Kidney tubule cell (primary cell): ENCODE measurements around the gene TNFRSF1A.

ENCODE experiments used
- DNase-seq: peaks from one replicate; pipeline ENCODE4 v3.0.0-alpha.2; 2018; ENCODE audit warnings: low spot score

The TNFRSF1A gene

DNA sequence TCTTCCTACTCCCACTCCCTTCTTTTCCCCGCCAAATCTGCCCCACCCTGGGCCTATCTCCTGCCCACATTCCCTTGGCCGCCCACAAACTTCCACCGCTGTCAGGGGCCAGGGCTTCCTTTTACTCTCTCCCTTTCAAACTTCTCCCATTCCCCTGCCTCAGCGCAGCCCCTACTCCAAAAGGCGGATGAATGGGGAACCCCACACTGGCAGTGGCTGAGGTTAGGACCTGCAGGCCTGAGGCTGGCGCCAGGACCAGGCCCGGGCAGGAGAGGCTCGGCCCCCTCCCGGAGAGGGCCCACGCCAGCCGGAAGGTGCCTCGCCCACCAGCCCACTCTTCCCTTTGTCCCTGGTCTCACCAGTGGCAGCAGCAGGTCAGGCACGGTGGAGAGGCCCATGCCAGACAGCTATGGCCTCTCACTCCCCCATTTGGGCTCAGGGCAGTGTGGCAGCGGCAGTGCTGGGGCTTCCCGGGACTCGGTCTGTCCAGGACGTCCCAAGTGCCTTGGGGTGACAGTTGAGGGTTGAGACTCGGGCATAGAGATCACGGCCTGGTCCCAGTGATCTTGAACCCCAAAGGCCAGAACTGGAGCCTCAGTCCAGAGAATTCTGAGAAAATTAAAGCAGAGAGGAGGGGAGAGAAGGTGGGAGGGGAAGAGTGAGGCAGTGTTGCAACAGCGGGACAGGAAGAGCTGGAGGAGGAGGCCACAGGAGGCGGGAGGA is at the start of gene TNFRSF1A:
Gene TNFRSF1A (minus strand): TSS at position 660 of the 723 bp plus-strand sequence. CDS start 262 bp downstream, at position 398.
- DNase-seq, result peak; percentile 73

DNA sequence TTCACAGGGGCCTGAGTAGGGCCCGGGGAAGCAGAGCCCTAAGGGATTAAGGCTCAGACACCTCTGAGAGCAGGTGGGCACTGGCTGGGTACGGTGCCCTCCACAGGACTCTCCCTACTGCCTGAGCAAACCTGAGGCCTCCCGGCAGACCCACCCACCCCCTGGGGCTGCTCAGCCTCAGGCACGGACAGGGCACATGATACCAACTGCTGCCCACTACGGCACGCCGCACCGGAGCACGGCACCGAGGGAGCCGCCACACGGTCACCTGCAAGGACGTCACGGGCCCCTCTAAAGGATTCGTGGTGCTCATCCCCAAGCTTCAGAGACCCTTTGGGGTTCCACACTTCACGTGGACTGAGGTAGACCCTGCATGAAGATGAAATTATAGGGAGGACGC is 49.1 kb upstream of the TNFRSF1A start:
- DNase-seq, result no peak

DNA sequence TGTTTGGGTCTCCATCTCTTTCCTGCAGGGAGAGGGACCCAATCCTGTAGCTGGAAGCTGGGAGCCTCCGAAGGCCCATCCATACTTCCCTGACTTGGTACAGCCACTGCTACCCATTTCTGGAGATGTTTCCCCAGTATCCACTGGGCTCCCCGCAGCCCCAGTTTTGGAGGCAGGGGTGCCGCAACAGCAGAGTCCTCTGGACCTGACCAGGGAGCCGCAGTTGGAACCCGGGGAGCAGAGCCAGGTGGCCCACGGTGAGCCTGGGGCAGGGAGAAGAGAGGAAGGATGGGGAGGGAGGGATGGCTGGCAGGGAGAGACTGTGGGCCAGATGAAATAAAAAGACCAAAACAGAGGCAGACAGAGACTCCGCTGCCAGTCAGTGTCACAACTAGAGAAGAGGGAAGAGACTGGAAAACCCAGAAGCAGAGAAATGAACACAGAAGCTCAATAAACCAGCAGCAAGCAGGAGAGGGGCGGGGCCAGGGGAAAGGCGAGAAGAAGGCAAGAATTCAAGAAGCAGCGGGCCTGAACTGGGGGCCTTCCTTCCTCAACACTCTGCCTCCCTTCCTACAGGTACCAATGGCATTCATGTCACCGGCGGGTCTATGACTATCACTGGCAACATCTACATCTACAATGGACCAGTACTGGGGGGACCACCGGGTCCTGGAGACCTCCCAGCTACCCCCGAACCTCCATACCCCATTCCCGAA is 48.4 kb upstream of the TNFRSF1A start:
- no peak for DNase-seq

DNA sequence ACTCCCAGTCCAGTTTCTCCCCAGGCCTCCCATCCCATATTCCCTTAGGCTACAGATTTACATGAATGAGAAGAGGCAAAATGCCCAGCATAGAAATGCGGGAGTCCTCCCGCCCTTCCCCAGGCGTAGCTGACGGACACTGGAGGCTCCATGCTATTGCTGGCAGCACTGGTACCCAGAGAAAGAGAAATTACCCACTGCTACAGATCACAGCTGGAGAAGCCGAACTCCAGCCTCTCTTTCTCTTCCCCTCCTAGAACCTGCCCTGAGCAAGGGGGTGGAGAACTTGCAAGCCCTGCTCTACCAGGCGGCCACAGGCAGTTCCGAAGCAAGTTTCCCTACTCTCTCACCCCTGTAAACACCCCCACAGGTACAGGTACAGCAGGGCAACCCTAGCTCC is 45.7 kb upstream of the TNFRSF1A start:
- no peak for DNase-seq

DNA sequence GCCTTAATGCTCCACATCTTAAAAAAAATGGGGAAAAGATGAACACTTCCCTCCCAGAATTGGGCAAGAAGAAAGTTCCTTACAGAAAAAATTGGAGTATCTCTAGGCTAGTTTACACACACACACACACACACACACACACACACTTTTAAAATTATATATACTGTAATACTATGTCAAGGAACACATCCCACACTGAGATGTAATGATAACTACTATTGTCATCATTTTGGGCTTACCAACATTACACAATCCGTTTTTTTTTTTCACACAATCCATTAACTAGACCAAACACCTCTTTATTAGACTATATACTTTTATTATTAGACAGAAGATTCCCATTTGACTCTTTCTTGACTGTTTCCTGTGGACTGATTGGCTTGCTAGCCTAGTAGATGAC is 44.6 kb upstream of the TNFRSF1A start:
- DNase-seq, result no peak

DNA sequence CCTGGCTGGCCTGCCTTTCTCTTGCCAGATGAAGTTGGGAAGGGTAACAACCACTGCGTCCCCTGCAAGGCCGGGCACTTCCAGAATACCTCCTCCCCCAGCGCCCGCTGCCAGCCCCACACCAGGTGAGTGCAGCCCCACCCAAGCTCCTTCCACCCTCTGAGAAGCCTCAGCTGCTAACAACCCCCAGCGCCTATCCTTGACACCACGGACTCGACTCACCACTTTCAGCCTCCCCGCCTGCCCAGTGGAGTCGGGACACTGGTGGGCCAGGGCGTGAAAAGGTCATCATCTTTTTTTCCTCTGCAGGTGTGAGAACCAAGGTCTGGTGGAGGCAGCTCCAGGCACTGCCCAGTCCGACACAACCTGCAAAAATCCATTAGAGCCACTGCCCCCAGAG is 44.2 kb upstream of the TNFRSF1A start:
- no peak for DNase-seq

DNA sequence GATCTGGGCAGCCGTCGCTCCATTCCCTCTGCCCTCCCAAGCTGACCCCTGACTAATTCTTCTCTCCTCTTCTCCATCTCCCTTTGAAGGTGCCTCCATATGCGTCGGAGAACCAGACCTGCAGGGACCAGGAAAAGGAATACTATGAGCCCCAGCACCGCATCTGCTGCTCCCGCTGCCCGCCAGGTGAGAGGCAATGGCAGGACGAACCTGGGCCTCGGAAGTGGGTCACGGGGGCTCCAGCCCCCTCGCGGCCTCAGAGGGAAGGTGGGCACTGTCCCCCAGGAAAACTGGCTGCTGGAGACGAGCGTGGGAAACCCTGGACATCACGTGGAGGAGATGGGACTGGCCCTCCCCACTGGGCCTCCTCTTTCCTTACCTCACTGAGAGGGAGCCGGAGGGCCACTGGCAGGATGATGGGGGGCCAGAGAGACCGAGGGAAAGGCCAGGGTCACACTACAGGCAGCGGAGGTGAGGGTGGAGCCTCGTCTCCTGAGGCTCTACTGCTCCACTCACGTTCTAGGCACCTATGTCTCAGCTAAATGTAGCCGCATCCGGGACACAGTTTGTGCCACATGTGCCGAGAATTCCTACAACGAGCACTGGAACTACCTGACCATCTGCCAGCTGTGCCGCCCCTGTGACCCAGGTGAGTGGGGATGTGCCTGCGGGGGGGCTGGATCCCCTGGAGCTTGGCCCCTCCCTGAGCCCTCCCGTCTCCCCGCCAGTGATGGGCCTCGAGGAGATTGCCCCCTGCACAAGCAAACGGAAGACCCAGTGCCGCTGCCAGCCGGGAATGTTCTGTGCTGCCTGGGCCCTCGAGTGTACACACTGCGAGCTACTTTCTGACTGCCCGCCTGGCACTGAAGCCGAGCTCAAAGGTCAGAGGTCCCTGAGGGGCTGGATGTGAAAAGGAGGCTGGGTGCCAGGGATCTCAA is 42.9 kb upstream of the TNFRSF1A start:
- DNase-seq, result no peak

DNA sequence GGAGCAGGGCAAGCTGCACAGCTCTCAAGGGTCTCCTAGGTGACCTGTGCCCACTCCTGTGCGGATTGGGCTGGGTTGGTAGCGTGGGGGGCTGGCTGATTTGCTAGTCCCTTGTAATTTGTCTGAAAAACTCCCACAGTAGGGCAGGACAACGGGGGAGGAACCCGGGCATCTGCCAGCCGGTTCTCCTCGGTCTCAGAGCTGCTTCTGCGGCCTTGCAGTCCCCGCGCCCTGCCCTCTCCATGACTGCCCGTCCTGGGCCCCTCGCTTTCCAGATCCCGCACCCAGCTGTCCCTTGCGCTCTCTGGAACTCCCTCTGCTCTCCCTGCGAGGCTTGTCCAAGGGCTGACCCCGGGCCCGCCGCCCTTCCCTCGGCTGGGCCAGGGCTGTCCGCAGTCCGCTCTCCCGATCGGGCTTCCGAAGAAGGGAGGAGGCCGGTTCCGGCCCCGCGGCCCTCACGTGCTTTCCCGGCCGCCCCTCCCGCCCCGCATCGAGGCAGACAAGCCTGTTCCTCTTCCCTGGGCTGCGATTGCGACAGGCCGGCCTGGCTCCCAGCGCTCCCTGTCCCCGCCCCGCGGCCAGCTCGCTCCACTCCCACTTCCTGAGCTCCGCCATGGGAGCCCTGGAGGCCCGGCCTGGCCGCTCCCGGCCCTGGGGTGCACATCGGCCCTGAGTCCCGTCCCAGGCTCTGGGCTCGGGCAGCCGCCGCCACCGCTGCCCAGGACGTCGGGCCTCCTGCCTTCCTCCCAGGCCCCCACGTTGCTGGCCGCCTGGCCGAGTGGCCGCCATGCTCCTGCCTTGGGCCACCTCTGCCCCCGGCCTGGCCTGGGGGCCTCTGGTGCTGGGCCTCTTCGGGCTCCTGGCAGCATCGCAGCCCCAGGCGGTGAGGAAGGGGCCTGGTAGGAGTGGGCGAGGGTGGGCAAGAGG is 42.0 kb upstream of the TNFRSF1A start, which contains the start of gene LTBR:
Gene LTBR (plus strand): TSS at position 591 of the 927 bp plus-strand sequence. CDS start 197 bp downstream, at position 788.
- DNase-seq, result peak; percentile 89

DNA sequence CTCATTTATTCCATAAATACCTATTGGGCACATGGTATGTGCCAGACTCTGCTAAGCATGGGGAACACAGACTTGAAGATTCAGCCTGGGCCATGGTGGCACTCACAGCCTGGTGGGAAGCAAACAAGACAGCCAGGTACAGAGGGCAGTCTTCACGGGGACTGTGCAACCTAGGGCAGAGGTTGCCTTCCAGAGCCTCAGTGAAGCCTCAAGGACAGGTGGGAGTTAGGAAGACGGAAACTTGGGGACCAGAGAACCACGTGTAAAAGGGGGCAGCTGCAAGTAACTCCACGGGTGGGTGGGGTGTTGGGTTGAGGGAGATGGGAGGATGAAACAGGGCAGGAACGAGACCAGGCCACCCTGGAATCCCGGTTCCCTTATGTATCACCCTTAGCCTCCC is 41.1 kb upstream of the TNFRSF1A start:
- DNase-seq, result no peak

DNA sequence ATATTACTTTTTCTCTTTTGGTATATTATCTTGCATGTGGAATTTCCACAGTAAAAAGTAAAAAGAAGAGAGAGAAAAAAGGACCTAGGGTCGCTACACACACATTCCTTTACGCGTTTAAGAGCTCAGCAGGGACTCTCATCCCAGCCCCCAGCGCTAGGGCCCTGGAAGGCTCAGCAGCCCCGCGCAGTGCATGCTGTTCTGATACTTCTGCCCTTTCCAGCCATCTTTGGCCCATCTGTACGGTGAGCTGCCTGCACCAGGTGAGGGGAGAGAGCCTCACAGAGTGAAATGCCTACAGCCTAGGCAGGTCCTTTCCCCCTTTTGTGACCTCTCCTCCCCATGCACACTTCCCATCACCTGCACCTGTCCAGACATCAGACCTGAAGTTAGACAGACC is 40.5 kb upstream of the TNFRSF1A start:
- no peak for DNase-seq

DNA sequence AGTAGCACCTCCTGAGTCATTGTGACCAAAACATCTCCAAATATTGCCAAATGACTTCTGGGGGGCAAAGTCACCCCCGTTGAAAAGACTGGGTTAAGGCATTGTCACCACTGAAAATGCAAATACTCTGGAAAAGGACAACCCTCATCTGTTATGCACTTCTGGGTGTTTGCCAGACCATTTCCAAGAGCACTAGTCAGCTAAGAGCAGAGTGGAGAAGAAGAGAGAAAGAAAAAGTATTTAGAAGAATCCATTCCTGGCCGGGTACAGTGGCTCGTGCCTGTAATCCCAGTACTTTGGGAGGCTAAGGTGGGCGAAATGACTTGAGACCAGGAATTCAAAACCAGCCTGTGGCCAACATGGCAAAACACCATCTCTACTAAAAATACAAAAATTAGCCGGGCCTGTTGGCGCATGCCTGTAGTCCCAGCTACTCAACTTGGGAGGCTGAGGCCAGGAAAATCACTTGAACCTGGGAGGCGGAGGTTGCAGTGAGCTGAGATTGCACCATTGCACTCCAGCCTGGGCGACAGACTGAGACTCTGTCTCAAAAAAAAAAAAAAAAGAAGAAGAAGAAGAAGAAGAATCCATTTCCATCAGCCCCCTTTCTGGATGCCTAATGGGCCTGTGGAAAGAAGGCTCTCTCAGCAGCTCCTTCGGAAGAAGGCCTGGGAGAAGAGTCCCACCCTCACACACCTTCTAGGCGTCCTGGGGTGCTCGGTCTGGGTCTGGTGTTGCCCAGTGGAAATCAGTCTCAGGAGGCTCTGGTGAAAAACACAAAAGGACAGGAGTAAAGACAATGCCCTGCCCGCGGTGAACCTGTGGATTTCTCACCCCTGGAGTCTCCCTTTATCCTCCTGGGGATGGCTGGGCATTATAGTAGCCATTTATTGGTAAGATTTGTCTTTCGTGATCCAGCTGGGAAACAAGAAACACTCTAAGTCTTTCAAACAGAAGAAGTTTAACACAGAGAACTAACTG is 38.6 kb upstream of the TNFRSF1A start:
- DNase-seq, result no peak

DNA sequence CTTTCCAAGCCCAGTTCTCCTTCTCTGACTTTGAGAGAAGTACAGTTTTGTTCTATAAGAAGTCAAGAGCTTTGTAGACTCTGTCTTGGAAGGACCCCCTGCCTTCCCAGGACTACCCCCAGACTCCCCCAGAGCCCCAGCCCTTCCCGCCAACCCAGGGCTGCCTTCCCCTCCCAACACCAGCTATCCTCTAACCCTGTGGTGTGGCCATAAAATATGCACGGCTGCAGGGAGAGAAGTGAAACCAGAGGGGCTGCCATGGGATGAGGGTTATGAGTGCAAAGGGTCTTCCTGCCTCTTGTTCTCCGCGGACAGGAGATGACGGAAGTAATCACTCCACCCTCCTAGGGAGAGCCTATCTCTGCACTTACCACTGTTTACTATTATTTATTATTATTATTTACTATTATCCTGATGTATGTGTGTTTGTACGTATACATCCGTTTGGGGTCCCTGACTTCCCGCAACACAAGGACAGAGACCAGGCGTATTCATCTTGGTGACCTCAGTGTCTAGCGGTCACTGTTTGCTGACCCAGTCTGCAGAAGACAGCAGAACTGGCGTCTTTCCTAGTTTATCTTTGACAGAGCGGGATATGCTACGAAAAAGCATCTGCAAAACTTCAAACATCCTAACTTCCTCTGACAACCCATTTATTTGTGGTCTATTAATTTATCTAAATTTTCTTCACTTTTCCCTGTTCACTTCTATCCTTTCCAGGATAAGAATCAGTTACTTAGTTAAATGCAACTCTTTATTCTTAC is 37.0 kb upstream of the TNFRSF1A start:
- DNase-seq, result no peak

DNA sequence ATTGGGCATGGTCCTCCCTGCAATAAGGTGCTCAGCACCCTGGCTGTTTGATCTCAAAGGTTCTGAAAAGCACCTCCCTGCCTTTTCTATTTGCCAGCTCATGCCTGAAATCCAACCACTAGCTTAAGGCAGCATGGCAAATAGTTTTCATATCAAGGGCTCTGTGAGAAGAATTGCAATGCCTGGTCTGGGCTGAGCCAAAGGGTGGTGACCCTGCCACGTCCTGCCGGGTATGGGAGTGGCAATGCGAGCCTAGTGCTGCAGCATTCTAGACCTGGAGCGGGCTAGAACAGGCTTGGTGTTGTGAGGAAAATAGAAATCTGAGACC is 35.8 kb upstream of the TNFRSF1A start:
- DNase-seq, result peak; percentile 52

DNA sequence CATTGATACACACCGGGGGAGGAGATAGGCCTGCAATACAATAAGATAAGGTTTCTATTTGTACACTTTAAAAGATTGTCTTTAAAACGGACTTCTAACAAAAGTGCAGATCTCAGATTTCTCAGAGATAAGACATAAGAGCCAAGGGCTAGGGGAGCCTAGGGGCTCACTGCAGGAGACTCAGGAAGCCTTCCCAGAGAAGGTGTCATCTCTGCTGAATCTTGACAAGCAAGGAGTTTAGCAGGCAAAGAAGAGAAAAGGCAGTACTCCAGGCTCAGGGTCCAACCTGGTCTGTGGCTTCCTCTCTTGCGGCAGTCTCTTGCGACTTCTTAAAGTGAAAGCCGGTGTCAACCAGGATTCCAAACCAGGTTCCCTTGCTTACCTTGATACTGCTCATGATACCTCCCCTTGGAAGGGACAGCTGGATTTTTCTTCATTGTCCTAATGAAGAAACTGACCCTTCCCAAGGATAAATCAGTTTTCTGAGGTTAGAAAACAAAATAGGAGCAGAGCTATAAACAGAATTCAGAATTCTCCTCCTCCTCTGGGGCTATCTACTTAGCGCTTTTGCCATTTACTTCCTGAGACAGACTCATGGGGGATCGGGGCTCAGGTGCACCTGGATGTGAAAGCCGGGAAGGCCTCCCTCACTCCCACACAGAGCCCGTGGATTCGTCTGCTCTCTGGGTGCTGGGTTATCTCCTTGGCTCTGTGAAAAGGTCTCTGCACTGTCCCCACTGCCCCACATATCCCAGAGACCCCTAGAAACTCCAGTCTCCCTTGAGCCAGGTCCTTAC is 35.2 kb upstream of the TNFRSF1A start:
- no peak for DNase-seq

DNA sequence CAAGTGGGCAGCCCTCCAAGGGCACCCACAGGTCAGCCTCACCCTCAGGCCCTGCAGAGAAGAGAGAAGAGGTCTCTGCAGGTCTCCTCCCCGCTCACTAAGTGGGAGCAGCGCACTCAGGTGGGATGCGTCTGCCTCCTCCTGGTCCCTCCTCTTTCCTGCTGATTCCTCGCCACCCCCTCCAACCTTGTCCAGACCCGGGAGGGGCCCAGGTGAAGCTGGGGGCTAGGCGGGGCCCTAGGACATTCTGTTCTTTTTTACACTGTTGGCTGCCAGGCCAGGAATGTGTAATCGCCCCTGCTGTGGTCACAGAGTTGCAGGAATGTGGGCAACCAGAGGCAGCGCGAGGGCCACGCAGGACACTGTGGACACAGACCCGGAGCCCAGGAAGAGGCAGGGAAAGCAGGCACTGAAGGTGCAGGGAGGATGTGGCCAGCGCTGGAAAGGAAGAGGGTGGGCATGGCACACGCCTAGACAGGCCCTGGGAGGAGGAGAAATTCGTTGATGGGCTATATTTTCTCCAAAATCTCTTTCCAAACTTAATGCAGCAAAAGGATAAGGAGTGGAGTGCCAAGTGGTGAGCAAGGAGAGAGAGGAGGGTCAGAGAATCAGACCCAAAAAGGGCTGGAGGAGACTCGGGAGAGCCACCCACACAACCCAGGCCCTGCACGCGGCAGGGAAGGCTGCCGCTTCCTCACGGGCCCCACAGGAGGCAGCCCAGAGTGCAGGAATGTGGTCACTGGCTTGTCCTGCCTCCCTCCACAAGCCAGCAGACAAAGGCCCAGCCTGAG is 34.4 kb upstream of the TNFRSF1A start:
- DNase-seq, result peak; percentile 78

DNA sequence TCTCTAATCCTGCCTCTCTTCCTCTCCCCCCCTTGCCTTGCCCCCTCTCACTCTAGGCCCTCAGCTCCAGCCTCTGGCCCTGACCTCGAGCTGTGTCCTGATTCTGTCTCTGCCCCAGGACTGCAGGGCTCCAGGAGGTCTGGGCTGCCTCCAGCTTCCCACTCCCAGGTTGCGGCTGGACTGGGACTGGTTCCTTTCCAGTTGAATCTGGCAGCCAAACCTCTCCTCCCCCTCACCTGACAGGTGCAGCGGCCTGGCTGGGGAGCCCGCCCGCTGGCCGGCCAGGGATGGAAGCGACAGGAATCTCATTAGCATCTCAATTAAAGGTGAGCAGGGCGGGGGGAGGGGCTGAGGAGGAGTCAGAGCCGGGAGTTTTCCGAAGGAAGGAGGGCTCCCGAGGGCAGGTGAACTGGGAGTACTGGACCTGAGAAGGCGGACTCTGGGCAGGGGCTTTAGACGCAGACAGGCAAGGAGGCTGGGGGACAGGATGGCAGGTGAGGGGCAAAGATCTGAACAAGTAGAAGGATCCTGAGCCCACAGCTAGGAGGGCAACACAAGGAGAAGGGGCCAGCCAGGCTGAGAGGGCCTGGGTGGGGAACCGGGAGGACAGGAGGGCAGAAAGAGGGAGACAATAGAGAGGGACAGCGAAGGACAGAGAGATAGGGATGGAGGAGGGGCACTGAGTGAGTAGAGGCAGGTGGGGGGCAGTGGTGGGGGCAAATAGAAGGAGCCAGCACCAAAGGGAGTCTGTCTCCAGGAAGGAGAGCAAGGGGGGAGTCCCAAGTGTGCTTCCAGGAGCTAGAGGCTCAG is 33.6 kb upstream of the TNFRSF1A start, which contains the start of gene SCNN1A:
Gene SCNN1A (minus strand): TSS at position 295 of the 810 bp plus-strand sequence. CDS start 780 bp downstream, outside the sequence.
- DNase-seq, result peak; percentile 73

DNA sequence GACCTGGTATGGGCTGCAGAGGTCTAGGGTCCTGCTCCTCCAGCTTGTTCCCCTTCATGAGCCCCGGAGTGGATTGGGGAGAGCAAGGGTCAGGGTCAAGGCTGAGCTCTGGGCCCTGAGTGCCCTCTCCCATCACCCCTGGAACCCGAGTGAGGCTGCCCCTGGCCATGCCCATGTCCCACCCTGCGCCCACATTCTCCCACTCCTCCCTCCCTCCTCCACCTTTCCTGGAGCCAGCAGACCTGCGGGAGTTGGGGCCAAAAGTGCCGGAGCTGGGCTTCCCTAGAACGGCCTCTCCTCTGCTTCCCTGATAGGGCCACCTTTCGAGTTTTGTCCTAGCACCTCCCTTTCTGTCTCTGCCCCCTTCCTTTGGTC is 32.9 kb upstream of the TNFRSF1A start:
- no peak for DNase-seq
